Neuronal stem cell (in vitro differentiated cells): ENCODE results near the gene CFAP61.

Source experiments
- DNase-seq: peaks from one replicate; pipeline ENCODE4 v3.0.0-alpha.2; 2013; ENCODE audit warnings: low spot score
- H2AFZ ChIP-seq: one replicate; pipeline ENCODE4 v1.6.1; 2013; ENCODE audit warnings: mild to moderate bottlenecking, low read length, inconsistent platforms
- H2AK5ac ChIP-seq: 2 replicates; pipeline ENCODE4 v1.6.1; 2013; ENCODE audit warnings: low read depth, mild to moderate bottlenecking, inconsistent platforms, low read length, moderate library complexity, mixed read lengths
- H2BK120ac ChIP-seq: 2 replicates; pipeline ENCODE4 v1.6.1; 2013; ENCODE audit warnings: low read depth, mild to moderate bottlenecking, inconsistent platforms, low read length, moderate library complexity, mixed read lengths
- H2BK12ac ChIP-seq: one replicate; pipeline ENCODE4 v1.6.1; 2013; ENCODE audit warnings: low read length, inconsistent platforms
- H2BK15ac ChIP-seq: 2 replicates; pipeline ENCODE4 v1.6.1; 2013; ENCODE audit warnings: mild to moderate bottlenecking, low read length, inconsistent platforms, mixed read lengths
- H2BK5ac ChIP-seq: one replicate; pipeline ENCODE4 v1.6.1; 2013; ENCODE audit warnings: inconsistent platforms, mild to moderate bottlenecking, low read length, moderate library complexity
- H3K14ac ChIP-seq: one replicate; pipeline ENCODE4 v1.6.1; 2013; ENCODE audit warnings: low read length, inconsistent platforms
- H3K18ac ChIP-seq: 2 replicates; pipeline ENCODE4 v1.6.1; 2013; ENCODE audit warnings: low read length, inconsistent platforms
- H3K23ac ChIP-seq: 2 replicates; pipeline ENCODE4 v1.6.1; 2013; ENCODE audit warnings: low read depth, mild to moderate bottlenecking, mixed read lengths, low read length, inconsistent platforms; ENCODE audit not compliant: poor library complexity
- H3K27ac ChIP-seq: replicated peaks from 3 replicates; pipeline ENCODE4 v1.5.1; 2013; ENCODE audit warnings: low read length, inconsistent platforms
- H3K27me3 ChIP-seq, 3 experiments: 2 replicates each; pipeline ENCODE4 v1.6.1; 2013; ENCODE audit warnings: low read length in 3 of 3, mild to moderate bottlenecking in 2 of 3, inconsistent platforms in 1 of 3, low read depth in 1 of 3, mixed read lengths in 1 of 3, moderate library complexity in 1 of 3; ENCODE audit not compliant: control insufficient read depth in 3 of 3, insufficient read depth in 3 of 3
- H3K36me3 ChIP-seq, 2 donors: replicated peaks in 1 of 2; 2 replicates each; pipeline ENCODE4 v1.6.1; 2013; ENCODE audit warnings: low read length in 2 of 2; ENCODE audit not compliant: control insufficient read depth in 2 of 2, insufficient read depth in 2 of 2
- H3K4ac ChIP-seq: 2 replicates; pipeline ENCODE4 v1.6.1; 2013; ENCODE audit warnings: inconsistent platforms, mild to moderate bottlenecking, low read length, moderate library complexity
- H3K4me1 ChIP-seq, 2 donors: 1 replicate in 1 of 2; 2 replicates in 1 of 2; pipeline ENCODE4 v1.6.1; 2013; ENCODE audit warnings: low read length in 2 of 2, low read depth in 1 of 2; ENCODE audit not compliant: control insufficient read depth in 2 of 2, insufficient read depth in 1 of 2
- H3K4me2 ChIP-seq: one replicate; pipeline ENCODE4 v1.6.1; 2013; ENCODE audit warnings: mild to moderate bottlenecking, low read length, inconsistent platforms; ENCODE audit not compliant: insufficient read depth, poor library complexity, severe bottlenecking
- H3K4me3 ChIP-seq, 2 donors: 2 replicates each; pipeline ENCODE4 v1.5.1; 2013; ENCODE audit warnings: low read length in 2 of 2, mild to moderate bottlenecking in 2 of 2, inconsistent platforms in 1 of 2, moderate library complexity in 1 of 2
- H3K79me1 ChIP-seq: one replicate; pipeline ENCODE4 v1.6.1; 2013; ENCODE audit warnings: low read depth, mild to moderate bottlenecking, inconsistent platforms, low read length, moderate library complexity
- H3K9ac ChIP-seq: one replicate; pipeline ENCODE4 v1.6.1; 2013; ENCODE audit warnings: mild to moderate bottlenecking, low read depth, low read length, inconsistent platforms; ENCODE audit not compliant: poor library complexity
- H3K9me3 ChIP-seq, 2 donors: replicated peaks in 1 of 2; 2 replicates each; pipeline versions ENCODE3 to v1.6.1; 2013; ENCODE audit warnings: low read length in 2 of 2, mild to moderate bottlenecking in 2 of 2, inconsistent platforms in 1 of 2, low read depth in 1 of 2, mixed read lengths in 1 of 2, moderate library complexity in 1 of 2; ENCODE audit not compliant: control insufficient read depth in 2 of 2, insufficient read depth in 1 of 2
- H4K8ac ChIP-seq: one replicate; pipeline ENCODE4 v1.6.1; 2013; ENCODE audit warnings: low read depth, mild to moderate bottlenecking, inconsistent platforms, low read length, moderate library complexity
- H4K91ac ChIP-seq: one replicate; pipeline ENCODE4 v1.6.1; 2013; ENCODE audit warnings: low read length, low read depth, mild to moderate bottlenecking, inconsistent platforms; ENCODE audit not compliant: poor library complexity
- WGBS, 2 donors: extraction: QIAGEN DNeasy Blood & Tissue Kit; methylation state at CpG; one replicate each; pipeline ENCODE4 v1.1.7; 2013; ENCODE audit warnings: missing lambda C conversion rate in 2 of 2, mixed read lengths in 1 of 2; ENCODE audit not compliant: insufficient read length in 2 of 2, insufficient replicate concordance in 1 of 2; ENCODE audit errors: extremely low coverage in 2 of 2; 5-methylcytosine and 5-hydroxymethylcytosine counted together

Gene CFAP61

GRCh38 chr20:20202768-20203167, 150.4 kb downstream of the CFAP61 start:
- Histone ChIP-seq H2BK120ac (no peak overlapping the region), H2AK5ac (no peak overlapping the region), H4K8ac (no peak overlapping the region), H3K36me3 (no peaks in the 10 kb centered on the region), H3K4me3 (no peak overlapping the region), H3K18ac (no peak overlapping the region), H3K9me3 (no peaks in the 10 kb centered on the region), H2BK5ac (no peak overlapping the region), H3K4me2 (no peak overlapping the region), H2AFZ (no peak overlapping the region), H2BK12ac (no peak overlapping the region), H3K23ac (no peak overlapping the region), H3K27me3 (no peaks in the 10 kb centered on the region), H3K4me1 (peaks cover 13 to 18% of the 10 kb centered on the region in 2 donors), H4K91ac (no peak overlapping the region), H2BK15ac (no peak overlapping the region), H3K4ac (no peak overlapping the region), H3K27ac (no peak overlapping the region), H3K14ac (no peak overlapping the region), H3K9ac (no peak overlapping the region), H3K79me1 (no peaks in the 10 kb centered on the region)
- DNase-seq = no peak
- WGBS, 2 donors = no CpG with 5 or more reads among the region's 8 CpGs

- H3K4me1 ChIP-seq = peaks cover 13 to 18% of the 10 kb centered on the region in 2 donors
- H3K79me1 ChIP-seq = no peaks in the 10 kb centered on the region
- no peak overlapping the region for H3K9ac ChIP-seq
- H2BK15ac ChIP-seq = no peak overlapping the region
- H3K9me3 ChIP-seq = no peaks in the 10 kb centered on the region
- H3K23ac ChIP-seq = no peak overlapping the region
- no peak overlapping the region for H3K4me2 ChIP-seq
- no peak overlapping the region for H3K4me3 ChIP-seq
- no peaks in the 10 kb centered on the region for H3K36me3 ChIP-seq
- H3K27me3 ChIP-seq = no peaks in the 10 kb centered on the region
- DNase-seq = no peak
- no peak overlapping the region for H4K8ac ChIP-seq
- H3K14ac ChIP-seq = no peak overlapping the region
- peak overlapping the region; percentile 35 for H2AFZ ChIP-seq
- no peak overlapping the region for H3K18ac ChIP-seq
- no peak overlapping the region for H2AK5ac ChIP-seq
- WGBS, 2 donors = no CpG with 5 or more reads among the region's 2 CpGs
- H3K4ac ChIP-seq = no peak overlapping the region
- no peak overlapping the region for H2BK12ac ChIP-seq
- H2BK120ac ChIP-seq = no peak overlapping the region
- H4K91ac ChIP-seq = no peak overlapping the region
- H2BK5ac ChIP-seq = no peak overlapping the region
- no peak overlapping the region for H3K27ac ChIP-seq
Observed at GRCh38 chr20:20203784-20204183, 151.5 kb downstream of the CFAP61 start.

- Histone ChIP-seq H3K36me3 (no peaks in the 10 kb centered on the region), H3K14ac (no peak overlapping the region), H3K18ac (no peak overlapping the region), H3K4ac (no peak overlapping the region), H2BK120ac (no peak overlapping the region), H3K79me1 (no peaks in the 10 kb centered on the region), H2BK5ac (no peak overlapping the region), H3K23ac (no peak overlapping the region), H2AFZ (peak overlapping the region; percentile 35), H3K4me2 (no peak overlapping the region), H3K9ac (no peak overlapping the region), H2AK5ac (no peak overlapping the region), H4K8ac (no peak overlapping the region), H2BK15ac (no peak overlapping the region), H4K91ac (no peak overlapping the region), H2BK12ac (no peak overlapping the region), H3K4me1 (peaks cover 13 to 18% of the 10 kb centered on the region in 2 donors), H3K27me3 (no peaks in the 10 kb centered on the region), H3K9me3 (no peaks in the 10 kb centered on the region), H3K27ac (no peak overlapping the region), H3K4me3 (no peak overlapping the region)
- no peak for DNase-seq
- WGBS, 2 donors = no CpG with 5 or more reads among the region's 2 CpGs
Observed at GRCh38 chr20:20204256-20204655, 151.9 kb downstream of the CFAP61 start.

GRCh38 chr20:20205141-20205861, 153.0 kb downstream of the CFAP61 start:
- H3K4me3 ChIP-seq = no peak overlapping the region
- no peak overlapping the region for H3K4me2 ChIP-seq
- no peak overlapping the region for H3K23ac ChIP-seq
- H4K91ac ChIP-seq = no peak overlapping the region
- H3K14ac ChIP-seq = no peak overlapping the region
- no peaks in the 10 kb centered on the region for H3K79me1 ChIP-seq
- H4K8ac ChIP-seq = no peak overlapping the region
- no peak overlapping the region for H2BK12ac ChIP-seq
- no peak overlapping the region for H3K9ac ChIP-seq
- no peak overlapping the region for H2BK5ac ChIP-seq
- H2BK120ac ChIP-seq = no peak overlapping the region
- no peak overlapping the region for H2BK15ac ChIP-seq
- no peaks in the 10 kb centered on the region for H3K27me3 ChIP-seq
- no peaks in the 10 kb centered on the region for H3K36me3 ChIP-seq
- no peaks in the 10 kb centered on the region for H3K9me3 ChIP-seq
- DNase-seq = no peak
- WGBS, 2 donors = no CpG with 5 or more reads among the region's 2 CpGs
- H3K27ac ChIP-seq = no peak overlapping the region
- H3K4me1 ChIP-seq = peaks cover 11 to 15% of the 10 kb centered on the region in 2 donors
- H3K18ac ChIP-seq = no peak overlapping the region
- no peak overlapping the region for H3K4ac ChIP-seq
- H2AK5ac ChIP-seq = no peak overlapping the region
- H2AFZ ChIP-seq = no peak overlapping the region
